GF-D8 (cell line): ENCODE measurements around the gene B3GAT2.
"Not testable (repeated sequence)": the region's sequence is repeated elsewhere in the genome, so short reads cannot be mapped to it uniquely, and the experiment has no call there.

Source experiments
- DNase-seq: peaks from one replicate; lab custom pipeline; 2025; lab: John Stamatoyannopoulos, UW

Gene B3GAT2, protein sequence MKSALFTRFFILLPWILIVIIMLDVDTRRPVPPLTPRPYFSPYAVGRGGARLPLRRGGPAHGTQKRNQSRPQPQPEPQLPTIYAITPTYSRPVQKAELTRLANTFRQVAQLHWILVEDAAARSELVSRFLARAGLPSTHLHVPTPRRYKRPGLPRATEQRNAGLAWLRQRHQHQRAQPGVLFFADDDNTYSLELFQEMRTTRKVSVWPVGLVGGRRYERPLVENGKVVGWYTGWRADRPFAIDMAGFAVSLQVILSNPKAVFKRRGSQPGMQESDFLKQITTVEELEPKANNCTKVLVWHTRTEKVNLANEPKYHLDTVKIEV

DNA sequence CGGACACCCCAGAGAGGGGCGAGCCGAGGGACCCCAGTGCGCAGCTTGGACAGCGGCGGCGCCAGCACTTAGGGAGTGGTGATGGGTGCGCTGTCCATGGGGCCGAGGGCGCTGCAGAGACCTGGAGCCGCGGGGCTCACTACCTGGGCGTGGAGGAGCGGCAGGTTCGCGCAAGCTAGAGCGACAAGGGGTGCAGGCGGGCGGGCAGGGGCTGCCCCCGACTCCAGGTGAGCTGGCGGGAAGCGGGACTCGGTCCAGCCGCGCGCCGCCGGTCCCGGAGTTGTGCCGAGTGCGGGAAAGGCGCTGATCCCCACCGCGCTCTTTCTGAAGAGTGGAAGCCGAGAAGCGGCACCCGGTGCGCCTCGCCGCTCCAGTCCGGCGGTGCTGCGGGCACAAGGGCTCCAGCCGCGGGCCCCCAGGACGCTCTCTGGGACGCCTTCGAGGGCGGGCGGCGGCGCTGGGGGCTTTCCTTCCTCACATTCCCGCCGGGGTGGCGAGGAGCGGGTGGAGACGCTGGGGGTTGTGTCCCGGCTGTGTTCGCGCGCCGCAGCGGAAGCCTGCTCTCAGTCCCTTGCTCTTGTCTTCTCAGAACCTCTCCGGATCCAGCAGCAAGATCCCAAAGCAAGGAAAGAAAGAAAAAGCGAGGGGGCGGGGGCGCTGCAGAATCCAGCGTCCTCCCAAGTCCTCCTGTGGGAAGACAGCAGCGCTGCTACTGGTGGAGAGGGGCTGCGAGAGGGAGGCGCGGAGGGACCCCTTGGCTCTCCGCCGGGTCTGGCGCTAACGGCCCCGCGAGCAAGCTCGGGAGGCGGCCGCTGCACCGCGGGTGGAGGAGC lies at the start of gene B3GAT2:
Gene B3GAT2 (minus strand): TSS at position 610 of the 833 bp plus-strand sequence. CDS start 631 bp downstream, outside the sequence.
- DNase-seq: no peak

DNA sequence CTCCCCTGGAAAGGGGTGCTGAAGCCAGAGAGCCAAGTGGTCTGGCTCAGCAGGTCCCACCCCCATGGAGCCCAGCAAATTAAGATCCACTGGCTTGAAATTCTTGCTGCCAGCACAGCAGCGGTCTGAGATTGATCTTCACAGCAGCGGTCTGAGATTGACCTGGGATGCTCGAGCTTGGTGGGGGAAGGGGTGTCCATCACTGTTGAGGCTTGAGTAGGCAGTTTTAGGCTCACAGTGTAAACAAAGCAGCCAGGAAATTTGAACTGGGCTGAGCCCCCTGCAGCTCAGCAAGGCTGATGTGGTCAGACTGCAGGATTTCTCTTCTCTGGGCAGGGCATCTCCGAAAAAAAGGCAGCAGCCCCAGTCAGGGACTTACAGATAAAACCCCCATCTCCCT lies 41.3 kb upstream of the B3GAT2 start:
- DNase-seq: no peak

DNA sequence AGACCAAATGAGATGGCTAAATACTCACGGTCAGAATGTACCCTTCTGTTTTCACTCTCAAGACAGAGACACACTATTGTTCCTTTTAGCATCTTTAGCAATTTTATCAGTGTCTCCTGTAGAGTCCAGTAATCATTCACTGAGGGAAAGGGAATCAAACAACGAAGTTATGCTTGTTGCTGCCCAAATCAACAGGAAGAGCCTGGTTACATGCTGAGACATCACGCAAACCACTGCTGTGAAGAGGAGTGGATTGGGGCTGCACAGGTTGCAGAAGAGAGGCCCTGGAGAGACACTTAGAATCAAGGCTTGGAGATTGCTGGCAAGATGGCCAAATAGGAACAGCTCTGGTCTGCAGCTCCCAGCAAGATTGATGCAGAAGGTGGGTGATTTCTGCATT lies 40.5 kb upstream of the B3GAT2 start:
- DNase-seq: no peak

DNA sequence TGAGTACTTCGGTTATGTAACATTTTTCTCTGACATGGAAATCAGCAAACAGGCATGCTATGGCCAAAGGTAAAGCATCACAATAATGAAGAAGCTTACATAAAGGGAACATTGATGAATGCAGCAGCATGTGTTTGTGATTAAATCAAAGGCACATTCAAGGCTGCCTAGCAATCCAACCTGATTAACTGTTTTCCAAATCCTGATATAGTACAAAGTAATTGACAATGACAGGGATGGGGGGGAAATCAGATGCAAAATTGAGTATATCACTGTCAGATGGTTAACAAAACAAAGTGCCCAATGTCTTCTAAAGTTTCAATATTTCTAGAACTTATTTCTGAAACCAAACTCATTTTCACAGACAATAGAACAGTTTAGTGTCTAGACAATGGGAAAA lies 39.2 kb upstream of the B3GAT2 start:
- no peak for DNase-seq

DNA sequence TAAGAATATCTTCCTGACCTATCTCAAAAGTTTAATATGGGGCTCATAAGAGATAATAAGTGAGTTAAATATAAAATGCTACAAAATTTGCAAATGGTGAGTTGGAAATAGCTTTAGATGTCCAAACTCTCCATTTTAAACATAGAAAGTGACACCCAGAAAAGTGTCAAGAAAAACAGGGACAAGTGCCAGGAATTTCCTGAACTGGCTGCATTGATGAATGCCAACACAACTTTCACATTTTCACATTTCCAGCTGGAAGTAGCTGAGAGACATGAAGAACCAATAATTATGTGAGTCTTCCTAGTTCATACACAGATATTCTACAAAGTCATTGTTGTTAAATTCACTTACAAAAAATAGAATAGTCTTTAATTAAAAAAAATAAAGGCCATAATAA lies 38.6 kb upstream of the B3GAT2 start:
- DNase-seq: no peak

DNA sequence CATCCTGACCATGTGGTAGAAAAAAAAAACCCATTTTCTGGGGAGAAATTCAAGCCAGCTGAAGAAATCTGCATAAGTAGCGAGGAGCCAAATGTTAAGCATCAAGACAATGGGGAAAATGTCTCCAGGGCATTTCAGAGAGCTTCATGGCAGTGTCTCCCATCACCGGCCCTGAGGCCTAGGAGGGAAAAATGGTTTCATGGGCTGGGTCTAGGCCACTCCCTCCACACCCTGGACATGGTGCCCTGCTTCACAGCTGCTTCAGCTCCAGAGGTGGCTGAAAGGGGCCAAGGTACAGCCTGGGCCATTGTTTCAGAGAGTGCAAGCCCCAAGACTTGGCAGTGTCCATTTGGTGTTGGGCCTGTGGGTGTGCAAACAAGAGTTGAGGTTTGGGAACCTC lies 34.4 kb upstream of the B3GAT2 start:
- no peak for DNase-seq

DNA sequence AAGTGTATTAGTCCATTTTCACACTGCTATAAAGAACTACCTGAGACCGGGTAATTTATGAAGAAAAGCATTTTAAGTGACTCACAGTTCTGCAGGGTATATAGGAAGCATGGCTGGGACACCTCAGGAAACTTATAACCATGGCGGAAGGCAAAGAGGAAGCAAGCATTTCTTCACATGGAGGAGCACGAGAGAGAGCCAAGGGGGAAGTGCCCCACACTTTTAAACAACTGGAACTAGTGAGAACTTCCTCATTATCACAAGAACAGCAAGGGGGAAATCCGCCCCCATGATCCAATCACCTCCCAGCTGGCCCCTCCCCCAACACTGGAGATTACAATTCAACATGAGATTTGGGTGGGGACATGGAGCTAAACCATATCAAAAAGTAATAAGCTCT lies 28.3 kb upstream of the B3GAT2 start:
- DNase-seq: peak; percentile 87

DNA sequence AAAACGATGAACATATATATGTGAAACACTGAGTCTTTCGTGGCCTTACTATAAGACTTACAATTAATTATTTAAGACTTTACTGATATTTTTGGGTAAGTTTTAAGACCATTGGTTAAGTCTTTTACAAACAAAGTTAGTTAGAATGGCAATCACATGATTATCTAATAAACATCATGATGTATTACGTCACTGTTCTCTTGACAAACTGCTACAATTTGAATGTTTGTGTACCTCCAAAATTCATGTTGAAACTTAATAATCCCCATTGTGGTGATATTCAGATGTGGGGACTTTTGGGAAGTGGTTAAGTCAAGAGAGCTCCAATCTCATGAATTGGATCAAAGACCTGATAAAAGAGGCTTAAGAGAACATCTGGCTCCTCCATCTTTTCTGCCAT lies 25.9 kb upstream of the B3GAT2 start:
- DNase-seq: no peak

DNA sequence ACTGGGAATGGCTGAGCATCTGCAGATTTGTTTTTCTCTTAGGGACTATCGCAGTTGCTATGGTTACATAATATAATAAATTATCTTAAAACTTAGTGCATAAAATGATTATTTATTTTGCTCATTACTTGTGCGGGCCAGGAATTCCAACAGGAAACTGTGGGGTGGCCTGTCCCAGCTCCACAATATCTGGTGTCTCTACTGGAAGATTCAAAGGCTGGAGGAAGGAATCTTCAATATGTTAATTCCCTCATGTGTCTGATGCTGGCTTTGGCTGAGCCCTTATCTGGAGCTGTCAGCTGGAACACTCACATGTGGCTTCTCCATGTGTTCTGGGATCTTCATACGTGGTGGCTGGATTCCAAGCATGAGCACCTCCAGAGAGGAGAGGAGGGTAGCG lies 23.9 kb upstream of the B3GAT2 start:
- no peak for DNase-seq

DNA sequence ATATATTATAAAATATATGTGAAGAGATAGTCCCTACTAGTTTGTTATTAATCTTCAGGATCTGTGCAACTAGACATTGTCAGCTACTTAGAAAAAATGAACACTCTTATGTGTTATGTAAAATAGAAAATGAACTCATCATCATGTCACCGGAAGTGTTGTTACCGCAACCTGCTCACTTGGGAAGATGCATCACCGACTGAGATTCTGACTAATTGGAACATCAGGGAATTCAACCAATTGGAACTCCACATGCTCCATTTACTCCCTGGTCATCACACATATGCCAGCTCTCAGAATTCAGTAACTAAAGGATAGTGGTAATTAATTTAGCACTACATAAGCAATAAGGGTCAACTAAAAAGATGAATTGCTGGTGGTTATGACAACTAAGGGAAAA lies 16.7 kb upstream of the B3GAT2 start:
- DNase-seq: no peak

DNA sequence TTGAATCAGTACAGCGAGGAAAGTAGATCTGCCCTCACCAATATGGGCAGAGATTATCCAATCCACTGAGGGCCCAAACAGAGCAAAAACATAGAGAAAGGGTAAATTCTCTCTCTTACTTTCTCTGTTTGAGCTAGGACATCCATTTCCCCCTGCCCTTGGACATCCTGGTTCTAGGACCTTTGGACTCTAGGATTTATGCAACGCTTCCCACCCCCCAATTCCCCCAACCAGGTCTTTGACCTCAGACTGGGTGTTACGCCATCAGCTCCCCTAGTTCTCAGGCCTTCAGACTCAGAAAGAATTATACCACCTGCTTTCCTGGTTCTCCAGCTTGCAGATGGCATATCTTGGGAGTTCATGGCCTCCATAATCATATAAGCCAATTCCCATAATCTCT lies 10.2 kb upstream of the B3GAT2 start:
- DNase-seq: no peak

DNA sequence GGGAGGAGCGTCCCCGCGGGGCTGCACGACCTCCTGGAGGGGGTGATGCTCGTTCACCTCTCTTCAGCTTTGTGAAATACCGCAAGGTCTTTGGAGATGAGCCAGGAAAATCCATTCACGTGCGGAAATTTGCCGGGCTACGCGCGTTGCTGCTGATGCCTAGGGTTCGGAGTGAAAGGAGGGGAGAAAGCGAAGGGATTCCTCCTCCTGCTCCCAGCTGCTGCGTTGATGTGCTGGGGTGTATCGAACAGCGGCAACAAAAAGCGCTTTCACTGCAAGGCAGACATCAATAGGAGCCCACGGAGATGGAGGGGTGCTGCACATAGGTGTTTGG lies 391 bp upstream of the B3GAT2 start:
- no peak for DNase-seq

DNA sequence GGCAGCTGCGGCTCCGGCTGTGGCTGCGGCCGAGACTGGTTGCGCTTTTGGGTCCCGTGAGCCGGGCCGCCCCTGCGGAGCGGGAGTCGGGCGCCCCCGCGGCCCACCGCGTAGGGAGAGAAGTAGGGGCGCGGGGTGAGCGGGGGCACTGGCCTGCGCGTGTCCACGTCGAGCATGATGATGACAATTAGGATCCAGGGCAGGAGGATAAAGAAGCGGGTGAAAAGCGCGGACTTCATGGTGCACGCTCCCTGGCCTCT lies 739 bp downstream of the B3GAT2 start:
- no peak for DNase-seq

DNA sequence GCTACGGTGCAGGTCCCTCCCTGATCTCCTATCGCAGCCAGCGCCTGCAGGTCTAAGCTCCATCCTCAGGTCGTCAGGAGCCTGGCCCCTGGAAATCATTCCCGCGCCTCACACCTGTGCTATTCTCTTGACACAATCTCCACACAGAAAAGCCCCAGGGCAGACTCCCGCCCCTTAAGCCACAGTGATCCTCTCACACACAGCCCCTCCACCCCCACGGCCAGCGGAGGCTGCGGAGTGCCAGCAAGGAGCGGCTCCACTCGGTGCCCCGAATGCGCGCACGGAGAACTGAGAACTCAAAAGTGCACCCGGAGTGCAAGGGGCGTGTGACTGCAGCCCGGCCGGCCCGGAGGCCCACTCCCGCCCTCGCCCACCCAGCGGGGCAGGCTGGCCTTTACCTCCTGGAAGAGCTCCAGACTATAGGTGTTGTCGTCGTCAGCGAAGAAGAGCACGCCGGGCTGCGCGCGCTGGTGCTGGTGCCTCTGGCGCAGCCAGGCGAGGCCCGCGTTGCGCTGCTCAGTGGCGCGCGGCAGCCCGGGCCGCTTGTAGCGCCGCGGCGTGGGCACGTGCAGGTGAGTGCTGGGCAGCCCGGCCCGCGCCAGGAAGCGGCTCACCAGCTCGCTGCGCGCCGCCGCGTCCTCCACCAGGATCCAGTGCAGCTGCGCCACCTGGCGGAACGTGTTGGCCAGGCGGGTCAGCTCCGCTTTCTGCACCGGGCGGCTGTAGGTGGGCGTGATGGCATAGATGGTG lies 1.2 kb downstream of the B3GAT2 start:
- peak; percentile 8 for DNase-seq

DNA sequence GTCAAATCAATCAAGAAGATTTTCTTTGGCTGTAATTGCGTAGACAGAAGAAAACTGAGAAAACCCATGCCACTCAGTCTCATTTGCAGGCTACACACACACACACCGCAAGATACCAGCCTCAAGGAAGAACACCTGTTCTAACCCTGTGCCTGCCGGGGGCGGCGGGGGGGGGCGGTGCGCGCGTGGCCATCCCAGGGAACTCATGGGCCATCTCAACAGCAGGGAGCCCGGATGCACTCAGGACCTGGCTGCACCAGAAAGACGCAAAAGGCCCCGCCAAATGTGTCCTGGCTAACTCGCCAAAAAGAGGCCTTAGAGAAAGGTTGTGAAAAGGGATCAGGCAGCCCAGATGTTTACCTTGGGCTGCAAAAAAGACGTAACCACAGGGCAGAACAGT lies 2.1 kb downstream of the B3GAT2 start:
- no peak for DNase-seq

DNA sequence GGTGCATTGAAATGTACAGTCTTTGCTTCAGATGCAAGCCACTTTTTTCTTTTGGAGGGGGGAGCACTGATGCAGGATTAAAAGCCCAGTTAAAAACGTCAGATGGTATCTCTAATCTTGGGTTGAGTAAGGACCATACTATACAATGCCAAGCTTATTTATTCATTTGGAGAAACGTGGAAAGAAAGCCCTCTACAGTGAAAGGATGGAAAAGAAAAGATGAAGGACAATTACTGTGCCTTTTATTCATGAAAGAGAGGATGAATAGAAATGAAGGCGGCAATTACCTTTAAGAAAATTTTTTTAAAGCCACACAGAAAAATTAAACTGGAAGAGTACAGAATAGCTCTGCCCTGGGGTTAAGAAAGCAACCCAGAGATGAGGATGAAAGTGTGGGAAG lies 2.7 kb downstream of the B3GAT2 start:
- DNase-seq: no peak

DNA sequence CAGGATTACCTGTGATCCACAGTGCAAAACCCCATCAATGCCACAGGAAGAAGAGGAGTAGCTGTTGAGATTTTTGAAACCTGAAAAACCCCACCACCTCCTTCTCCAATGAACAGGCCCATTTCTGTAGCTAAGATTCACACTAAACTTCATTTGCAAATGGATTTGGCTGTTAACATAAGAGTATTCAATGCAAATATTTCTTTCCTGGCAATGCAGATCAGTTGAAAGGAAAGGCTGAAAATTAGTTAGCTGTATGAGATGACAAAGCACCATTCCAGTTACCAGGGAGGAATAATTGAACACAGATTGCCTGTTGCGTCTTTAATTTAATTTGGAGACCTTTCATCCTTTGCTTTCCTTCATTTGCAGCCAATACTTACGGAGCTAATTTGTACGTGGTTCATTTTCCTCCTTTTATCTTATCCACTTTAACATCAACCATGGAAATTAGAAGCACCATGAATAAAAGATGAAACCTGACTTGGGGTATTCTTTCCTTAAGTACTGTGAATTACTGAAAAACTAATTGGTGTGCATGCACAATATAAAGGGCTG lies 4.2 kb downstream of the B3GAT2 start:
- DNase-seq: no peak

DNA sequence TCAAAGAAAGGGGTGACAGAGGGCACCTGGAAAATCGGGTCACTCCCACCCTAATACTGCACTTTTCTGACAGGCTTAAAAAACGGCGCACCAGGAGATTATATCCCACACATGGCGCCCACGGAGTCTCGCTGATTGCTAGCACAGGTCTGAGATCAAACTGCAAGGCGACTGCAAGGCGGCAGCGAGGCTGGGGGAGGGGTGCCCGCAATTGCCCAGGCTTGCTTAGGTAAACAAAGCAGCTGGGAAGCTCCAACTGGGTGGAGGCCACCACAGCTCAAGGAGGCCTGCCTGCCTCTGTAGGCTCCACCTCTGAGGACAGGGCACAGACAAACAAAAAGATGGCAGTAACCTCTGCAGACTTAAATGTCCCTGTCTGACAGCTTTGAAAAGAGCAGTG lies 12.5 kb downstream of the B3GAT2 start:
- DNase-seq: not testable (repeated sequence)

DNA sequence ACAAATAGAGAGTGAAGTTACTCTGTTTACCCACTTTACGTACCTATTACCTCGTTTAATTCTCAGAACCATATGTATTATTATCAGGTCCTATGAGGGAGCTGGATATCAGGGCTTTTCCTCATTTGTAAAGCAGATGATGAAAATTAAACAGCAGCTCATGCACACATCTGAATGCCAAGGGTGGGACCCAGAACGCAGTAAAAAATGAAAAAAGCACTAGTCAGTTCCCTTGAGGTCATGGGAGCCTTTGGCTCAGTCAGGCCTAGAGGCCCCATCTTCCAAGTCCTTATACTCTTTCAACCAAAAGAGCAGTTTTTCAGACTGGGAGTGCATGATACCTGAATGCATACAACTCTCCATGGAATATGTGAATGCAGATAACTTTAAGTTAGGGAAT lies 23.0 kb downstream of the B3GAT2 start:
- DNase-seq: no peak

DNA sequence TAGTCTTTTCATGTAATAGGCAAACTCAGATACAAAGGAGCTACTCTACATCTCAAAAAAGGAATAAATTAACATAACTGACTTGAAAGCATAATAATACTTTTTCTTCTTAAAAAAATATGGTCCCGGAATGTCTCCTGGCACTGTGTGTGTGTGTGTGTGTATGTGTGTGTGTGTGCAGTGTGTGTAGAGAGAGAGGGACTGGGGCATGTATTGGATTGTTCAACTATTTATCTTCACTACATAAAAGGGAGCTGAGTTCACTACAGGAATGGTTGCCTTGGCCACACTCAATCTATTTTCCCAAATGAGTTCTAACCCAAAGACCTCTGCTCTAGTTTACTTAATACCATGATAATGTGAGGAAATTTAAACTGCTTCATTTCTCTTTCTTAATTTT lies 51.1 kb downstream of the B3GAT2 start:
- DNase-seq: no peak

DNA sequence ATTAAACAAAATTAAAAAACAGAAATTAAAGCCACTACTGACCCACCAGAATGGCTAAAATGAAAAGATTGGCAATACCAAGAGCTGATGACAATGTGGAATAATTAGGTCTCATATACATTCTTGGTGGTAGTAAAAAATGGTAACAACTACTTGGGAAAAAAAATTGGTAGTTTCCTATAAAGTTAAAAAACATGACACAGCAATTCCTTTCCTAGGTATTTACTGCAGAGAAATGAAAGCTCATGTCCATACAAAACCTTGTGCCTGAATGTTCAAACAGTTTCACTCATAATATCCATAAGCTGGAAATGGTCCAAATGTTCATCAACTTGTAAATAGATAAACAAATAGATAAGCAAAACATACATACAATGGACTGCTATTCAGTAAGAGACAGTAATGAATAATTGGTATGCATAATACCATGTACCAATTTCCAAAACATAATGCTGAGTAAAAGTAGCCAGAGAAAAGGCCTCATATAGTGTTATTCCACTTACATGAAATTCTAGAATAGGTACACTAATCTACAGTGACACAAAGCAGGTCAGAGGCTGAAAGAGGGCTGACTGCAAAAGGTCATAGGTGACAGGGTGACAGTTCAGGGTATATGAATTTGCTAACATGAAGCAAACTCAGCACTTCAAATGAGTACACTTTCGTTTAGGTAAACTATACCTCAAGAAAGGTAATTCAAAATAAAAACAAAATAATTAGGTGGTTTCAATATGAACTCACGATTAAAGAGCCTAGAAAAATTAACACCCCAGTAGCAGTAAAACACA lies 53.0 kb downstream of the B3GAT2 start:
- DNase-seq: no peak

DNA sequence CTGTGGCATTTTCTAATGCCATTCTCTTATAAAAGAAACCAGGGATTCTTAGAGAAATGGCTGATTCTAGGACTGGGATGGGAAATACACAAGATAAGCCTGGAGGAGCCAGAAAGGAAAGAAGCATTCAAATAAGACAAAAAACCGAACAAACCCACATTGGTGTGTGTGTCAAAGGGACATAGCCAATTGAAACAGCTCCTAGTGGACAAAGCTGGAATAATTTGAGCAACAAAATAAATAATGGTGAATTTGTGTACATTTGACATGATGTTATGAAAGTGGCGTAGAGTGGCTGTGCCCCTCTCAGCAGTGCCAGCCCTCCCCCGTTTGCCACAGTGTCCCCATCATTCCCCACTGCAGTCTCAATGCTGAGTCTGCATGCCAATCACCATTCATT lies 55.5 kb downstream of the B3GAT2 start:
- no peak for DNase-seq
